ENCODE results near the gene STAB1.

Gene STAB1

DNA sequence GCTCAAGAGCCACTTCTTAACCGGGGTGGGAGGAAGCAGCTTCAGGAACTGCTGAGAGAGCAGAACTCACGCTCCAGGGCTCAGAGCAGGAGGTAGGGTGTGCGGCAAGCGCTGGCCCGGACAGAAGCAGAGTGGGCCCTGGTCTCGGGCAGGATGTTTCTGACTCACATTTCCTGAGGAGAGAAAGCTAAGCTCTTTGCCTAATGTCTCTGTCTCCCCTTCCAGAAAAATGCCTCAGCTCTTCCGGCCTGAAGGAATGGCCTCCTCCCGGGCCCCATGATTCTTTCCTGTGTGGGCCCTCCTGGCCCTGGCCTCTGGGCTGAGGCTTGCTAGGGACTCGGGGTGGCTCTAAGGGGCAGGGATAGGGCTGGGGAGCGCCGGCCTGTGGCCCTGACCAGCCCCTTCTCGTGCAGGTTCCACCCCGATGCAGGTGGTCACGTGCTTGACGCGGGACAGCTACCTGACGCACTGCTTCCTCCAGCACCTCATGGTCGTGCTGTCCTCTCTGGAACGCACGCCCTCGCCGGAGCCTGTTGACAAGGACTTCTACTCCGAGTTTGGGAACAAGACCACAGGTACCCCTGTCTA, 4.1 kb upstream of the STAB1 start:
- no peak overlapping the region for H3K27ac ChIP-seq
- TF ChIP-seq, protein P1, sequence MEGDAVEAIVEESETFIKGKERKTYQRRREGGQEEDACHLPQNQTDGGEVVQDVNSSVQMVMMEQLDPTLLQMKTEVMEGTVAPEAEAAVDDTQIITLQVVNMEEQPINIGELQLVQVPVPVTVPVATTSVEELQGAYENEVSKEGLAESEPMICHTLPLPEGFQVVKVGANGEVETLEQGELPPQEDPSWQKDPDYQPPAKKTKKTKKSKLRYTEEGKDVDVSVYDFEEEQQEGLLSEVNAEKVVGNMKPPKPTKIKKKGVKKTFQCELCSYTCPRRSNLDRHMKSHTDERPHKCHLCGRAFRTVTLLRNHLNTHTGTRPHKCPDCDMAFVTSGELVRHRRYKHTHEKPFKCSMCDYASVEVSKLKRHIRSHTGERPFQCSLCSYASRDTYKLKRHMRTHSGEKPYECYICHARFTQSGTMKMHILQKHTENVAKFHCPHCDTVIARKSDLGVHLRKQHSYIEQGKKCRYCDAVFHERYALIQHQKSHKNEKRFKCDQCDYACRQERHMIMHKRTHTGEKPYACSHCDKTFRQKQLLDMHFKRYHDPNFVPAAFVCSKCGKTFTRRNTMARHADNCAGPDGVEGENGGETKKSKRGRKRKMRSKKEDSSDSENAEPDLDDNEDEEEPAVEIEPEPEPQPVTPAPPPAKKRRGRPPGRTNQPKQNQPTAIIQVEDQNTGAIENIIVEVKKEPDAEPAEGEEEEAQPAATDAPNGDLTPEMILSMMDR (conservative IDR thresholded peaks at IDR 0.05) = no peak

DNA sequence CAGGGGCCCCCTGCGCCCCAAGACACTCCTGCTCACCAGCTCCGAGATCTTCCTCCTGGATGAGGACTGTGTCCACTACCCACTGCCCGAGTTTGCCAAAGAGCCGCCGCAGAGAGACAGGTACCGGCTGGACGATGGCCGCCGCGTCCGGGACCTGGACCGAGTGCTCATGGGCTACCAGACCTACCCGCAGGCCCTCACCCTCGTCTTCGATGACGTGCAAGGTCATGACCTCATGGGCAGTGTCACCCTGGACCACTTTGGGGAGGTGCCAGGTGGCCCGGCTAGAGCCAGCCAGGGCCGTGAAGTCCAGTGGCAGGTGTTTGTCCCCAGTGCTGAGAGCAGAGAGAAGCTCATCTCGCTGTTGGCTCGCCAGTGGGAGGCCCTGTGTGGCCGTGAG, 3.1 kb upstream of the STAB1 start:
- TF ChIP-seq, protein P1 (conservative IDR thresholded peaks at IDR 0.05) = no peak
- H3K27ac ChIP-seq = no peak overlapping the region

DNA sequence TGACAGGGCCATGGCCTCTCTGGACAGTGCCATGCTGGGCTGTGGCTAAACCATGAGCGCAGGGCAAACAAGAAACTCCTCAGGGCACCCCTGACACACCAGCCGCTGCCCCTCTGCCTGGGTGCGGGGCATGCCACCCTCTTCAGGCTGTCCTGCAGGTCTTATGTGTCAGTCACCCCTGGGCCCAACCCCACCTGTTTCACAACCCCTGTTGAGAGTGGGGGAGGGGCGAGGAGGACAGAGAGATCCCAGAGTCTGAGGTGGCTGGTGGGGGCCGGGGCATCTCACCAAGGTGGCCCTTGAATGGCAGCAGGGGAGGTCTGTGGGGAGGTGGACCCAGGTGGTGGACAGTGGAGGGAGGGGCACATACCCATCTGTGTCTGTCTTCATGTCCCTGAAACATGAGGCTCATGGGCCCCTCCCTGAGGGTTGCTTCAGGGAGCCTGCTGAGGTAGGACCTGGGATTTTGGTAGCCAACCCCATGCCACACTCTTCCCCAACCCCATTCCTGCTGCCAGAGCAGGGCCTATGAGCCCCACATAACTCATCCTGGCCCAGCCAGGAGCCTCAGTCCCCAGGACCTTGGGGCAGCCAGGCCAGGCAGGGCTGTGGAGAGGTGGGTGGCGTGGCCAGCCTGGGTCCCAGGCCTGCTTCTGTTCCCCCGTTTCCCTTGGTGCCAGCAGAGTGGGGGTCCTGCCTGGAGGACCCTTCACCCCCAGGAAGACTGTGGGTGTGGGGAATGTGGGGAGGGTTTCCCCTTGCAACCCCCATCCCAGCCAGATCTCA, 1.7 kb upstream of the STAB1 start:
- TF ChIP-seq, protein P1 (conservative IDR thresholded peaks at IDR 0.05) = no peak
- no peak overlapping the region for H3K27ac ChIP-seq

DNA sequence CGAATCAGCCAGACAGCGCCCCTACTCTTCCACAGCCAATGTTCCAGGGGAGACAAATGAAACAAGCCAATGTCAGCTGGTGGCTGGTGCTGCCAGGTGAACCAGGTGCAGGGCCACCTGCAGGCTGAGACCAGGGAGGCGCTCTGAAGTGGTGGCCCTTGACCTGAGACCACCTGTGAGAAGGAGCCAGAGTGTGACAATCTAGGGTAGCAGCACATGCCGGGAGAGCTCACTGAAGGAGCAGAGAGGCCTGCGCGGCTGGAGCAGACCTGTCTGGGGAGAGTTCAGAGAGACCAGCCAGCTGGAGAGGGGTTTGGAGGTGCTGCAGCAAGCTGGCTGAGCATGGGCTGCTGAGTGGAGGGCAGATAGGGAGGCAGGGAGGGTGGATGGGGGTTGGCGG, 693 bp upstream of the STAB1 start:
- TF ChIP-seq, protein P1 (conservative IDR thresholded peaks at IDR 0.05) = no peak
- no peak overlapping the region for H3K27ac ChIP-seq

DNA sequence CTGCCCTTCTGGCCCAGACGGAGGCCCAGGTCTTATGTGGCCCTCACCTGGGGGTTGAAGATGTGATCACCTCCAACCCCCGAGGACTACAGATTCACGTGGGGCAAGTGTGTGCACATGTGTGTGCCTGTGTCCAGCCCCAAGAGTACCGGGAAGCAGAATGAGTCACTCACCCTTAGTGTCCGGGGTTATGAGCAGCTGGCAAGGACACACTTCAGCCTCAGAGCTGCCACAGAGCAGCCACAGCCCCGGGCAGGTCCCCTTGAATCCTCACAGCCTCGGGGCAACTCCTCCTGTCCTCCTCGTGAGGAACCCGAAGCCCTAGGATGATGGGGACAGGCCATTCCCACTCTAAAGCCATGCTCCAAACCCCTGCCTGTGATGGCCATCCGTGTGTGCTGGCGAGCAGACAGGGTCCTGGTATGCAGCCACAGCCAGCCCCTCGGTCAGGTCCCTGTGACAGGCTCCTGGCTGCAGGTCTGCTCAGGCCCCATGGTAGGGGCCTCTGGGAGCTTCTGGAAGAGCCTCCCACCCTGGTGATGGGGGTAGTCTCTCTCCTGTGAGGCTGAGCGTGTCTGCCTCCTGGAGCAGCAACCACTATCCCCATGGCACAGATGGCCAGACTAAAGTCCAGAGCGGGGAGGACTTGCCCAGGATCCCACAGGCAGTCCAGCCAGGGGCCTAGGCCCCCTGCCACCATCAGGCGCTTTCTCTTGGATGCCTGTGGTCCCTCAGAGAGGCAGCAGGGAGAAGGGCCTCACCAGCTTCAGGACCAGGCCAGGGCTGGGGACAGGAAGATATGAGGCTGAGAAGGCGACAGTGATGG, 852 bp downstream of the STAB1 start:
- TF ChIP-seq, protein P1 (conservative IDR thresholded peaks at IDR 0.05) = no peak
- H3K27ac ChIP-seq = no peak overlapping the region

DNA sequence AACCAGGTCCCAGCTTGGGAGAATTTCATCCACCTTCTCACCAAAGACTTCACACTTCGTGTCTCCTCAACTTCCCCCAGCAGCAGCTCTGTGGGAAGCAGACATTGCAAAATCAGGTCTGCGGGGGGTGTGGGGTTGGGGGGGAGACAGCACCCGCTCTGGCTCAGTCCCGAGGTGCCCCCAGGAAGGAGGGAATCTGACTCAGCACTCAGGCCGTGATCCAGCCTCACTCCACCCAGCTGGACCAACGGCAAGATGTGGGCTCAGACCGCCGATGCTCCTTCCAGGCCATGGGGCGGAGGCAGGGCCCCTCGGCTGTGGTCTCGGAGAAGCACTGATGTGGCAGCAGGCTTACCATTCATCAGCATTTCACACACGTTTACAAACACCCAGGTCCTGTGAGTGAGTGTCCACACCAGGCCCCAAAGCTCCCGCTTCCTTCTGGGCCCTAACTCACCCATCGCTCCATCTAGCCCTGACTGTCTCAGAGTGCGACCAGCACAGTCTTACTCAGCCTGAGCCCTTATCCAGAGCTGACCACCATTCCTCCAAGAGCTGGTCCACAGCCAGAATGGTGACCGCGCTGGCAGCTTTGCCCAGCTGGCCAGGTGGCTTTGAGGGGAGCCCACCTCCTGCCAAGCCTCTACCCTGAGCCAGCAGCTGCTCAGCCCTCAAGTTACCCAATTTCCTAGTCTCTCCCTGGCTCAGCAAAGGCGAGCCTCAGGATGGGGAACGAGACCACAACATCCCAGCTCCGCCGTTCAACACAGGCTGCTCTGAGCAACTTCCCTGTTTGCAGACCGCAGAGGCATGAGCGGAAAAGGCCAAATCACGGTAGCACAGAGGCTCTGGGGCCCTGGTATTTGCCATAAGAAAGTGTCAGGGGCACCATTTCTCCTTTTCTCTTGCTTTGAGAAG, 3.3 kb downstream of the STAB1 start:
- no peak overlapping the region for H3K27ac ChIP-seq
- TF ChIP-seq, protein P1 (conservative IDR thresholded peaks at IDR 0.05) = no peak

Measured in VCaP (cell line).